Mesenteric fat pad (tissue), 1 donor: Measurements from ENCODE around the gene PLXNC1. TPM values are rescaled to one million over a fixed set of nuclear protein-coding genes. Genes with fewer than 3 reads are reported as not detected.

Experiments used
- DNase-seq: peaks from one replicate; pipeline ENCODE4 v3.0.0-alpha.2; 2020; ENCODE audit warnings: low spot score
- total RNA-seq: library from RNA; stranded (reverse); fragmentation: NEBNext Ultra II Directional; extraction: Animal tissue kit (Norgen Biotek cat#: 25700); gene quantifications from one replicate; pipeline ENCODE4 v1.2.1, GENCODE V29; 2021
- donor health status: DM: yes; HTN: yes; CAD: no.

The PLXNC1 gene
- total RNA-seq, 1 donor from 2014 or later = 8.9 TPM

DNA sequence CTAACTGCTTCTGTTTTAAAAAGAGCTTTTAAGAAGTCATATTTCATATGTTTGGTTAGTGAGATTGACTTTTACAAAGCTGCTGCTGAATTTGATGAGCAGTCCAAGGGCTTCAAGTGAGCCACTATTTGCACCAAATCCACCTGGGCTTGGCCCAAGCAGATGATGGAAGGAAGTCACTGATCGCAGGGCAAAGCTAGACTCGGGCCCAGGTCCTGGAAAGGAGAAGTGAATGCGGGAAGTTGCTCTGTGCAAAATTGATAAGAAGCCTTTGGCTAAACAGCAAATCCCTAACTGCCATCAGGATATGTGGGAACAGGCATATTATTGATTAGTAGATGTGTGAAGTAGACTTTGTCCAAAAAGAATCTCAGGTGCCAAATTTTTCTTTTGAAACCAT, 30.5 kb downstream of the PLXNC1 start:
- DNase-seq = no peak

DNA sequence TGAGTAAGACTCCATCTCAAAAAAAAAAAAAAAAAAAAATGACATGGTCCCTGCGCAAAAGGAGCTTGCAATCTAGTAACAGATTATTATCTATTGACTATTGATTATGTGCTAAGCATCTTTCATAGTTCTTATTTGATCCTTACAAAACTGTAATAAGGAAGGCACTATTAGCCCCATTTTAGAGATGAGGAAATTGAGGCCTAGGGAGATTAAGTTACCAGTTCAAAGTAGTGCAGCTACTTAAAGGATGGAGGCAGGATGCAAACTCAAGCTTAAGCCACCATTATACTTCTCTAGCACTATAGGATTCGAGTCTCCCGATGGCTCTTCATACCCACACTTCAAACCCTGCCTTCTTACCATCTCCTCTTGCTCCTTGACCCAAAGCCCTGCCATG, 31.3 kb downstream of the PLXNC1 start:
- no peak for DNase-seq

DNA sequence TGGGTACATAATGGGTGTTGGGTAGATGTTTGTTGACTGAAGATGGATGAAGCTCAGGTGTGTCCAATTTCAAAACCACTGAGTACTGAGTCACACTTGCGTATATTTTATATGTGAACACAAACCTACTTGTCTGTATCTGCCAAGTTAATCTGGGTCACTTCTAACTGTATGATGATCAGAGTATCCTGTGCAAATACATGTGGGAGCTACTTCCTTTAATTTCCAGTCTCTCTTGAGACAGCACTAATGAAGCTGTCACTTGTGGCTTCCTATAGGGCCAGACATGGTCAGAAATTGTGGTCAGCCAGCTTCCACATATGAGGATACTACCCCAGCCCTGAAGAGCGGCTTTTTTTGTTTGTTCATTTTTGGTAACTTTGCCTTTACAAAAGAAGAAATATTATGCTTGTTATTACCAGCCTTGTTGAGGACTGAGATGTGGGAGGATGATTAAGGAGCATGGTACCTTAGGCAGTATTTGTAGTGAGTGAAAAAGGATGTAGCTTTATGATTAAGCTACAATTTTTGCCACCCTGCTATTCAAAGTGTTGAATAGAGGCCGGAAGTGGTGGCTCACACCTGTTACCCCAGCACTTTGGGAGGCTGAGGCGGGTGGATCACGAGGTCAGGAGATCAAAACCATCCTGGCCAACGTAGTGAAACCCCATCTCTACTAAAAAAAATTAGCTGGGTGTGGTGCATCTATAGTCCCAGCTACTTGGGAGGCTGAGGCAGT, 32.4 kb downstream of the PLXNC1 start:
- no peak for DNase-seq

DNA sequence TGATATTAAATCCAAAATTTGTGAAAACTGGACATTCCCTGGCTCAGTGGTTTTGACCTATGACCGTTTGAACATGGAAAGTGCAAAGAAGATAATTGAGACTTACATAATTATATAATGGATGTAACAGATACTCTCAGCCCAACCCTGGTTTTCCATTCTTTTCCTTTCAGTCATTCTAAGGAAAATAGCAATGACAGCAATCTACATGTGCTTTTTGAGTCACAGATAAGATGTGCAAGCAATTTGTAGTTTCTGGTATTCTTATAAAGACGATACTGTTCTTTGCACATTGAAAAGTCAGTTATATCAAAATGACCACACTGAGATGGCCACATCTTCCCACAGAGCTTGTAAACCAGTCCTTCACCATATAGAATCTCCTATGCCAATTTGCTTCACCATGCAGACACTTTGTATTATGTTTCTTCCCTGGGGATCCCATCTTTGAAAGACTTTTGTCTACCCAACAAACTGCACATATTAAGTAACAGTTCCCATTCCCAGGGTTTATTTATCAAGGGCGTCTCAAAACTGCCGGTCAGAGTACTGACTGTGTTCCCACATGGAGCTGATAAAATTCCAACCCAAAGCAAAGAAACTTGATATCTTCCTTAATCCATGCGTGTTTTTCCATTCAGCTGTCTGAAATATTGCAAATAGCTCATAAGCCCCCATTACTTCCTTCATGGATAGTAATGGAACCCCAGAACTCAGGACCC, 34.8 kb downstream of the PLXNC1 start:
- no peak for DNase-seq

DNA sequence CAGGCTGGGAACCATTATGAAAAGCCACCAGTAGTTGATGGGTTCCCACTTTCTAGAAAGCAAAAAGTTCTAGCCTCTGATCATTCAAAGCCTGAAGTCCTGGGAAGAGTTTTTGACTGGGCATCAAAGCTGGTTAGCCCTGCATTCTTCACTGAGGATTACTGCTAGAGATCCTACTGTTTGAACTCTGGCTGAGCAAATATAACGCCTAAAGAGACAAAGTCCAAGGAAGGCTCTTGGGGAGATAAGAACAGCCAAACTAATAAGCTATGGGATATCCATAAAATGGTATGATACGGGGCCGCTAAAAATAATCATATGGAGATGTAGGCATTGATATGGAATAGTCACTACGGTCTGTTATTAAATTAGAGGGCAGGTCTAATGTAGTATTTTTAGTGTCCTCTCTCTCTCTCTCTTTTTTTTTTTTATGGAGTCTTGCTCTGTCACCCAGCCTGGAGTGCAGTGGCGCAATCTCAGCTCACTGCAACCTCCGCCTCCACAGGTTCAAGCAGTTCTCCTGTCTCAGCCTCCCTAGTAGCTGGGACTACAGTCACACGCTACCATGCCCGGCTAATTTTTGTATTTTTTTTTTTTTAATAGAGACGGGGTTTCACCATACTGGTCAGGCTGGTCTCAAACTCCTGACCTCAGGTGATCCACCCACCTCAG, 35.5 kb downstream of the PLXNC1 start:
- no peak for DNase-seq

DNA sequence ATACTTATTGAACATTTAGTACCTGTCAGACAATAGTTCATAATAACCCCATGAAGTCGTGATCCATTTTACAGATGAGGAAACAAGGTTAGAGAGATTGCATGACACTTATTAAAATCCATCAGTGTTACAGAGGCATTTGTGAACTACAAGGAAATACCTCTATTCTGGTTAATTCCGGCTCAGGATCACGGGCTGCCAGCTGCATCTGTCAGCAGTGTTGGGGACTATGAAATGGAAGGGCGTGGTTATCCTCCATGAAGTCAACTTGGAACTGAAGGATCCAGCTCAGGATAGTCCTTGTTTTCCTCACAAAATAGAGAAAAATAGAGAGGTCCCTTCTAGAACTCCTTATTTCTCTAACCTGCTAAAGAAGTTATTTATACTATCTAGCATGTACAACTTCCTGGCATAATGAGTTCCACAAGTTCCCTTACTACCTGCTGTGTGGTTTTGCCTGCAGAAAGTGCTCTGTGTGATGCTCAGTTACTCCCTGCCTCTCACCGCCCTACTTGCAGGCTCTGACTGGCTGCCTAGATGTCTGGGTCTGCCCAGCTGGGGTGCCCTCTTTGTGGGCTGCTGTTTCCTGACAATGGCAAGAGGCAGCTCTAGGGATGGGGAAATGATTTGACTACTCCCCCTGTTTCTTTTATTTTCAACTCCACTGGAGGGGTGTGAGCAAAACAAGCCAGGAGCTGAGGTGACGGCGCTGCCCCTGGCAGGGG, 36.8 kb downstream of the PLXNC1 start:
- DNase-seq = no peak

DNA sequence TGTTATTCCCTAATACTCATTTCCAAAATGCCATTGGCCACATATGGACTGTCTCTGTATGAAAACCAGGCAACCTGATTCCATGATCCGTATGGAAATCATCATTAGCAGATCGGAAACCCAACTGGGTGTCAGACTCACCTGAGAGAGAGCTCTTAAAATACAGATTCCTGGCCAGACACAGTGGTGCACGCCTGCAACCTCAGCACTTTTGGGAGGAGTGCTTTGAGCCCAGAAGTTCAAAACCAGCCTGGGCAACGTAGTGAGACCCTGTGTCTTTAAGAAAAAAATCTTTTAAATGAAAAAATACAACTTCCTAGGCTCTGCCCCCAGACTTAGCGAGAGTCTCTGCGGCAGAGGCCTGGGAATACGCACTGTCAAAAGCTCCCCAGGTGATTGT, 37.4 kb downstream of the PLXNC1 start:
- no peak for DNase-seq

DNA sequence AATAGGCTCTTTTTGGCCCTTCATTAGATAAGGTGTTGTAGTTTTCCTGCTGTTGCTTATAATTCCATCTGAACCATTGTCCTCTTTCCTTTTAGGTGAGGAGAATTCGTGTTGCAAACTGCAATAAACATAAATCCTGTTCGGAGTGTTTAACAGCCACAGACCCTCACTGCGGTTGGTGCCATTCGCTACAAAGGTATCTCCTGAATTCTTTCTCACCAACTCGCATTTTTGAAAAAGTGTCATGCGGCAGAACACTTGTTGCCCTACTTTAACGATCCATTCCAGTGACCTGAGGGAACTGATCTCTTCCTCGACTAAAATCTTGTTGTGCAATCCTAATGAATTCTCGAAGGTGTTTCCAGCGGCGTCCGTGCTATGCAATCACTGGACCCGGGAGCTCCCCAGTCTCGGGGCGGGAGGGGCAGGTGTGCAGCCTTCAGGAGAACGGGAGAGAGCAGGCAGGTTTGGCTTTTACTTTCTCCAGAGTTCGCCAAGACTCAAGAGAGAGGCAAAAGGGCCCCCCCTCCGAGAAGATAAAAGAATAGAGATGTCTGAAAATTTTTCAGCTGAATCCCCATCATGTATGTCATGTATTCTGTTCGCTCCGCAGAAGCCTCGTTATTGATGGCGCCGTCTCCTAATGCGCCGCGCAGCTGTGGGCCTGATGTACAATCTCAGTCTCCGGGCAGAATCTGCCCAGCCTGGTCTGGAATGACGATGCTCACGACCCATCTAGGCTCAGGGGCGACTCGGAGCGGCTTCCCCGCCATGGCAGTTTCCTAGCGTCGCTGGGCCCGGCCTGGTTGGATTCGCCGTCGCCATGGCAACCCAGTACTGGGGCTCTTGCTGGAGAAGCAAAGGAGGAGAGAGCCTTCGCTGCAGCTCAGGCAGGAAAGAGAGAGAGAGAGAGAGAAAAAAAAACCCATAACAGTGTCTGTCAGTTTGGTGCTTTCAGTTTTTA, 38.2 kb downstream of the PLXNC1 start:
- DNase-seq = no peak

DNA sequence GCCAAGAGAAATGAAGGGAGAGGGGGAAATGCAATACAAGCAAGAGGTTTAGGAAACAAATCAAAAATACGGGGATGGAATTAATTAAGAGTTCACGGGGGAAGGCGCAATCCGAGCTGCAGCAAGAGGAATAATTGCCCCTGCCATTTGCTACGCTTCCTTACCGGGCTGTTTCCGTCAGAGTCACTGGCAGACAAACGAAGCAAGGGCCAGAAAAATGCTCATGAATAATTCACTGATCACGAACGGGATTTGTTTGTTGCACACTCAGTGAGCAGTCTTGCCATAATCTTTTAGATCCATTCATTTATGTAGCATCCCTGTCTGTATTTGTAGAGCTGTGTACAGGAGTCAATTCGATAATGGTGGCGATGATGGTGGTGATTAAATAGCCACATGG, 39.0 kb downstream of the PLXNC1 start:
- DNase-seq = no peak

DNA sequence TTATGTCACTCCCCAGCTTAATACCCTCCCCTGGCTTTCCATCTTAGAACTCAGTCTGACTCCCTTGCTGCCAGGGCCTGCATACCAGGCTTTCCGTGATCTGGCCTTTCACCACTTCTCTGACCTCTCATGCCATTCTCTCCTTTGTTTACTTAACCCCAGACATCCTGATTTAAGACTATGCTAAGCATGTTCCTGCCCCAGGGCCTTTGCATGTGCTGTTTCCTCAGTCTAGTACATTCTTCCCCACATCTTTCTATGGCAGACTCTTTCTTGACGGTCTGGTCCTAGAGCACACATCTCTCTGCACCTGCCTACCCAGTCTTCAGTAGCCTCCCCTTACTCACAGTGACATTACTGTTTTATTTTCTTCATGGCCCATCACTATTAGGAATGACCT, 42.2 kb downstream of the PLXNC1 start:
- DNase-seq = no peak

DNA sequence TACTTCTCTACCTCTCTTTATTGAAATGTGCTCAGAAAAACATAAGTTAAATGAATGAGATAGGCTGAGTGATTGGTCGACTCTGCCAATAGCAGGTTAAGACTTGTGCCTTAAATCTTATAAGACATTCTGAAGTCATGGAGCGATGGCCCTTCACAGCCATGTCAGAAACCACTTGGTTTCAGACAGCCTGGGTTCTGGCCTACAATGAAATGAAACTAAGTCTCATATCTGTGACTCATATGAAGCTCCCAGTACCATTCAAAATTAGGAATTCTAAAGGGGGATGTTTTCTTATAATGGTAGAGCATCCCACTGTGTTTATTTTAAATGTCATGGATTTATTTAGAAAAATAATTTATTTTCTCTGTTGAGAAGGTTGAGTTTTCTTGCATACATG, 42.6 kb downstream of the PLXNC1 start:
- DNase-seq = no peak

DNA sequence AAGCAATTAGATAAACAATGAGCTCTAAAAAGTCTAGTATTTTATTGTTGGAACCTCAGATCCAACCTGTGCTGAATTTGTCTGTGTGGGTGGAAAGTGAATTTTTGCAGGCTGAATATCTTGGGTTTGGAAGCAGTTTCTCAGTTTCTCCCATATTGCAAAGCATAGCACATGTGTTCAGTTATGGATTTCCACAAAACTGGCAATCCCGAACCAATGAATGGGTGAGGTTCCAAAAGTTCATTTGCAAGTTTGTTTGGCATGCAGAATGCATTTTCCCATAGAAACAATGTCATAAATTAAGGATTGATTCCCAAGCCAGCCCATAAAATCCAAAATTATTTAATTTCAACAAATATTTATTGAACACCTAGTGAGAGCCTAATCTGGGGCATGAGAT, 43.4 kb downstream of the PLXNC1 start:
- DNase-seq = no peak

DNA sequence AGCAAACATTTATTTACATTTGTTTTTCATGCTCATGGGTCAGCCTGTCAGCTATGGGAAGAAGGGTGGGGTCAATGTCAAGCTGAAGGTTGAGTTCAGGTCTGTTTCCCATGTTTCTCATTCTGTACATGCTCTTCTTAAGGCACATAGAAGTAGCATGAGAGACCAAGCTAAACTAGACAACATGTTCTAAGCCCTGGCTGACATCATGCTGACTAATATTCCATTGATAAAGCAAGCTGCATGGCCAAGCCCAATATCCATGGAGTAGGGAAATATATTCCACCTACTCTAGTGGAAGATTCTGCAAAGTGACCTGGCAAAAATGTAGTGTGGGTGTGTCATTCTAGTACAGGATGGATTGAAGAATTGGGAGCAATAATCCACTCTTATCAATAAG, 44.1 kb downstream of the PLXNC1 start:
- DNase-seq = no peak

DNA sequence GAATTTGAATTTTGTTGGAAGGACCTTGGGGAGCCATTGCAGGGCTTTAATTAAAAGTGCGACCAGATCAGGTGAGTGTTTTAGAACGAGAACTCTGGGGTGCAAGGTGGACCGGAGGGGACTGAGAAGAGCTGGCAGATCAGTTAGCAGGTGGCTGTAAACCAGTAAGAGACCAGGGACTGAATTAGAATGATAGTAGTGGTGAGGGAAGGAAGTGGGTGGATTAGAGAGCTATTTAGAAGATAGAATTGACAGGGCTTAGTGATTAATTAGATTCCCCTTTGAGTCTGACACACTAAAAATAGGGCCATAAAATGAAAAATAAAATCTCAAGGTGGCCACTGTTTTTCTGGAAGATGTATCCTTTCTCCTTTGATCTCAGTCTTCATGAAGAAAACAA, 44.8 kb downstream of the PLXNC1 start:
- DNase-seq = no peak

DNA sequence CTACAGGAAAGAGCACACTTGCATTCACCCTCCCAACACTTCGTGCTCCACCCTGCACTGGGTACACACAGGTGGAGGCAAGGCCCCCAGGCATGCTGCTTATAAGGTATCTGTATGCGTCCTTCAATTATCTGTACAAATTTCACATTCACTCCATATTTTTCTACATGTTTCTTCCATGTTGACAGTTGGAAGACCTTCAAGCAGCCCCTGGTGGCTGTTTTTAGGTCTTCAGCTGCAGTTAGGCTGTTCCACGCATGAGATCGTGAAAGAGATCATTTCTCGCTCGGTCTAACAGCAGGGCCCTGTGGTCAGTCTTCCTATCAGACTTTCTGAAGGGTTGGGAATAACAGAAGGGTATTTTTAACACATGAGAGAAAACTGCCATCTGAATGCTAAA, 47.1 kb downstream of the PLXNC1 start:
- DNase-seq = no peak

DNA sequence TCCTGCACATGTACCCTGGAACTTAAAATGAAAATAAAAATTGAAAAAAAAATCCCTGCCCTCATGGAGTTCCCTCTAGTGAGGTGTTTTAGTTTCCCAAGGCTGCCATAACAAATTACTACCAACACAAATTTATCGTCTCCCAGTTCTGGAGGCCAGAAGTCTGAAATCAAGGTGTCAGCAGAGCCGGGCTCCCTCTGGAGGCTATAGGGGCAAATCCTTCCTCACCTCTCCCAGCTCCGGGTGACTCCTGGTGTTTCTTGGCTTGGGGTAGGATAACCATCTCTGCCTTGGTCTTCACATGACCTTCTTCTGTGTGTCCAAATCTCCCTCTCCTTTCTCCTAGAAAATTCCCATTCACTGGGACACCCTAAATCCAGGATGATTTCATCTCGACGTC, 50.1 kb downstream of the PLXNC1 start:
- no peak for DNase-seq

DNA sequence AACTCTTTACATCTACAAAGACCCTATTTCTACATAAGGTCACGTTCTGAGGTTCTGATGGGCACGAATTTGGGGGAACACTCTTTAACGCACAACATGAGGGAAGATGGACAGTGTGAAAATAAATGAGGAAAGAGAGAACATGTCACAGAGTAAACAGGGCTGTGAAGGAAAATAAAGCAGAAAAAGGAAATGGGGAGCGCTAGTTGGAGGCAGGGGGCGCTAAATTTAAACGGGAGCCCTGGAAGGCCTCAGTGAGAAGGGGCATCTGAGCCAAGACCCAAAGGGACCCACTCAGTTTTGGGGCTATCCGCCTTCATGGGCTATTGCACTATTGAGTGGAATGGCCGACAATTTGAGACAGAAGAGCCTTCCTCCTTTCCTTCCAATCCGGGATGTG, 50.5 kb downstream of the PLXNC1 start:
- DNase-seq = no peak

DNA sequence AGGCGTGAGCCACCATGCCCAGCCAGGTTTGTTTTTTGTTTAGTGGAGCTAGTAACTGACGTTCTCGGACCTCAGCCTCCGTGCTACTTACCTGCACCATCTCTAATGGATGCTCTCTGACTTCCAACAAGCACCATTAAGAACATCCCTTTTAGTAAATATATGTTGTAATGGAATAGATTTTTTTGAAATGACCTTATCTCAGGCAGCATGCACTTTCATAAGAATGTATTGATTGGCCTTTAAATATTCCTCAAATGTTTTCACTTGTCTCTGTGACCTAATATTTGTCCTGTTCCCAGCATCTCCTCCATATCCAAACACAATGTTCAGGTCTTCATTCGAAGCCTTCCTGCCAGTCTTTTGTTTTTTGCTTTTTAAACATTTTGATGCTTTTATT, 51.7 kb downstream of the PLXNC1 start:
- no peak for DNase-seq

DNA sequence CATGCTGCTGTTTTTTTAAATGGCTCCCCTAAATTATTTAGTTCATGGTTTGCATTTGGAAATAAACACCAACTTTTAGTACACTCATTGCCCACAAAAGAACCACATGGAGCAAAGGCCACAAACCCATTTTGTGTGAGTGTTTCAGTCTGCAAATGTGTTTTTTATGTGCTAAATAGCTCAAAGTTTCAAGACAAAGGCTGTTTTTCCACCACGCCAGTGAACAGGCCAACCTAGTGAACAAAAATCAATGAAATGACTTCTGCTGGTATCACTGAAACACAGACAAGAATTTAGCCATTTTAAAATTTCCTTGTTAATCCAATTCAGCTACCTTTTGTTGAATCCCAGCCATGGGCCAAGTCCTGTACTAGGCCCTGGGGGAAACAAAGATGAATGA, 52.3 kb downstream of the PLXNC1 start:
- no peak for DNase-seq
